Epidermal melanocyte (primary cell): ENCODE measurements around the gene PRRC1.
"Not testable (repeated sequence)": the region's sequence is repeated elsewhere in the genome, so short reads cannot be mapped to it uniquely, and the experiment has no call there.

Experiments
- DNase-seq: peaks from one replicate; pipeline ENCODE4 v3.0.0; 2011; ENCODE audit warnings: low spot score; ENCODE audit not compliant: insufficient read length

Gene PRRC1

GRCh38 chr5:127517480-127518318, at the start of gene PRRC1:
PRRC1 (plus strand) TSS chr5:127517640; CDS start chr5:127523480, 5,840 bp downstream.
- DNase-seq = peak; percentile 24

- DNase-seq = no peak
Measured at GRCh38 chr5:127471211-127471610, 46.2 kb upstream of the PRRC1 start.

- no peak for DNase-seq
Measured at GRCh38 chr5:127472700-127473099, 44.7 kb upstream of the PRRC1 start.

GRCh38 chr5:127486471-127486870, 31.0 kb upstream of the PRRC1 start:
- DNase-seq = no peak

GRCh38 chr5:127492854-127493738, 24.3 kb upstream of the PRRC1 start:
- peak; percentile 30 for DNase-seq

GRCh38 chr5:127498548-127498947, 18.9 kb upstream of the PRRC1 start:
- no peak for DNase-seq

- no peak for DNase-seq
Measured at GRCh38 chr5:127505905-127506304, 11.5 kb upstream of the PRRC1 start.

GRCh38 chr5:127506616-127507015, 10.8 kb upstream of the PRRC1 start:
- no peak for DNase-seq

GRCh38 chr5:127508644-127509373, 8.6 kb upstream of the PRRC1 start:
- no peak for DNase-seq

- DNase-seq = no peak
Measured at GRCh38 chr5:127513408-127513970, 4.0 kb upstream of the PRRC1 start.

GRCh38 chr5:127514816-127515215, 2.6 kb upstream of the PRRC1 start:
- no peak for DNase-seq

- no peak for DNase-seq
Measured at GRCh38 chr5:127515693-127516440, 1.6 kb upstream of the PRRC1 start.

GRCh38 chr5:127517110-127517479, 345 bp upstream of the PRRC1 start:
- DNase-seq = no peak

GRCh38 chr5:127518319-127518621, 830 bp downstream of the PRRC1 start:
- no peak for DNase-seq

GRCh38 chr5:127519527-127519926, 2.1 kb downstream of the PRRC1 start:
- no peak for DNase-seq

GRCh38 chr5:127521138-127521770, 3.8 kb downstream of the PRRC1 start:
- no peak for DNase-seq

- DNase-seq = no peak
Measured at GRCh38 chr5:127525181-127525580, 7.7 kb downstream of the PRRC1 start.

GRCh38 chr5:127529904-127530682, 12.7 kb downstream of the PRRC1 start:
- DNase-seq = no peak

GRCh38 chr5:127536687-127537086, 19.2 kb downstream of the PRRC1 start:
- DNase-seq = no peak

- not testable (repeated sequence) for DNase-seq
Measured at GRCh38 chr5:127540553-127540952, 23.1 kb downstream of the PRRC1 start.
